ENCODE data around the gene INPP5D.

The INPP5D gene

DNA sequence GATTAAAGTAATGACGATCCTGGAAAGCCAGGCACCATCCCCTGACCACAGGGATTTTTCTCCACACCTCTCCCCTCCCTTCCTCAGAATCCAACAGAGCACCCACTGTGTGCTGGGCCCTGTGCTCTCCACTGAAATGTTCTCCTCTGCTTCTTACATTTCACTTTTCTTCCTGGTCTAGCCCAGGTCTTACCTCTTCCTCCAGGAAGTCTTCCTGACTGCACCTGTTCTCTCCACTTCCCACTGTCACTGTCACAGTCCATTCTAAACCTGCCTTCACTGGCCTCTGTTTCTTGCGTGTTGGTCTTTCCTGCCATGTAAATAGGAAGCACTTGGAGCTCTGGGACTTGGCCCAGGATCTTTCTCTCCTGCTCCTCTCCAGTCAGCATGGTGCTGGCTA, 39.7 kb upstream of the INPP5D start:
- no peak overlapping the region for H3K4me3 ChIP-seq (ENCODE audit: insufficient read depth, low read length, poor library complexity, severe bottlenecking)
- no peaks in the 10 kb centered on the region for H3K9me2 ChIP-seq (replicated peaks; ENCODE audit: insufficient read depth, low read length)
- H3K27me3 ChIP-seq (ENCODE audit: low read length): no peaks in the 10 kb centered on the region
- H4K20me1 ChIP-seq (ENCODE audit: low read depth, low read length): no peaks in the 10 kb centered on the region
- H3K27ac ChIP-seq (ENCODE audit: low read depth, low read length): no peak overlapping the region
- no peak overlapping the region for H3K4me2 ChIP-seq (ENCODE audit: low read depth, low read length, poor library complexity, severe bottlenecking)
- no peaks in the 10 kb centered on the region for H3K9me3 ChIP-seq (ENCODE audit: insufficient read depth, low read length)
- no peaks in the 10 kb centered on the region for H3K36me3 ChIP-seq (ENCODE audit: low read length)
- no peak overlapping the region for H2AFZ ChIP-seq (ENCODE audit: low read depth, low read length, severe bottlenecking)
- H3K9ac ChIP-seq (ENCODE audit: low read length): no peak overlapping the region
- TF ChIP-seq, protein P1, sequence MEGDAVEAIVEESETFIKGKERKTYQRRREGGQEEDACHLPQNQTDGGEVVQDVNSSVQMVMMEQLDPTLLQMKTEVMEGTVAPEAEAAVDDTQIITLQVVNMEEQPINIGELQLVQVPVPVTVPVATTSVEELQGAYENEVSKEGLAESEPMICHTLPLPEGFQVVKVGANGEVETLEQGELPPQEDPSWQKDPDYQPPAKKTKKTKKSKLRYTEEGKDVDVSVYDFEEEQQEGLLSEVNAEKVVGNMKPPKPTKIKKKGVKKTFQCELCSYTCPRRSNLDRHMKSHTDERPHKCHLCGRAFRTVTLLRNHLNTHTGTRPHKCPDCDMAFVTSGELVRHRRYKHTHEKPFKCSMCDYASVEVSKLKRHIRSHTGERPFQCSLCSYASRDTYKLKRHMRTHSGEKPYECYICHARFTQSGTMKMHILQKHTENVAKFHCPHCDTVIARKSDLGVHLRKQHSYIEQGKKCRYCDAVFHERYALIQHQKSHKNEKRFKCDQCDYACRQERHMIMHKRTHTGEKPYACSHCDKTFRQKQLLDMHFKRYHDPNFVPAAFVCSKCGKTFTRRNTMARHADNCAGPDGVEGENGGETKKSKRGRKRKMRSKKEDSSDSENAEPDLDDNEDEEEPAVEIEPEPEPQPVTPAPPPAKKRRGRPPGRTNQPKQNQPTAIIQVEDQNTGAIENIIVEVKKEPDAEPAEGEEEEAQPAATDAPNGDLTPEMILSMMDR (IDR thresholded peaks at IDR 0.05; ENCODE audit: insufficient read depth, low read length, poor library complexity, severe bottlenecking): no peak
- no peak for TF ChIP-seq EZH2phosphoT487 (conservative IDR thresholded peaks at IDR 0.05; ENCODE audit: low read length)
- no peaks in the 10 kb centered on the region for H3F3A ChIP-seq (ENCODE audit: insufficient read depth)
- no peaks in the 10 kb centered on the region for H3K79me2 ChIP-seq (ENCODE audit: insufficient read depth, low read length)

DNA sequence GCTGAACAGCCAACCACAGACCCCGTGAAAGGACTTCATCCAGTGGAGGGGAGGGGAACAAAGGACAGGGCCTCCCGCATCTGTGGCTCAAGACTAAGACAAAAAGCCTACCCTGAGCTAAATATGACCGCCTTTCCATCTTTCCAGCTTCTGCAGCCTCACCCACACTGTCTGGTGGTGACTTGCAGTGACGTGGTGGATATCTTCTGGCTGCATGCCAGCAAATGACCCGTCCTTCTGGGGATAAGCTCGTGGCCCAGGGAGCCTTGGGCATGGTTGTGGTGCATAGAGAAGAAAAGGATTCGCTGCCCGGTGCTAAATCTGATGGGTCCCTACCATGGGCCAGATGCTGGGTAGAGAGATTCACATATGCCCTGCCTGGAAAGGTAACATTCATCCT, 38.4 kb upstream of the INPP5D start:
- no peak overlapping the region for H3K4me3 ChIP-seq (ENCODE audit: insufficient read depth, low read length, poor library complexity, severe bottlenecking)
- H3F3A ChIP-seq (ENCODE audit: insufficient read depth): no peaks in the 10 kb centered on the region
- H3K36me3 ChIP-seq (ENCODE audit: low read length): no peaks in the 10 kb centered on the region
- H3K9me3 ChIP-seq (ENCODE audit: insufficient read depth, low read length): no peaks in the 10 kb centered on the region
- no peak overlapping the region for H3K27ac ChIP-seq (ENCODE audit: low read depth, low read length)
- no peaks in the 10 kb centered on the region for H3K9me2 ChIP-seq (replicated peaks; ENCODE audit: insufficient read depth, low read length)
- no peak overlapping the region for H2AFZ ChIP-seq (ENCODE audit: low read depth, low read length, severe bottlenecking)
- H3K79me2 ChIP-seq (ENCODE audit: insufficient read depth, low read length): no peaks in the 10 kb centered on the region
- TF ChIP-seq, protein P1 (IDR thresholded peaks at IDR 0.05; ENCODE audit: insufficient read depth, low read length, poor library complexity, severe bottlenecking): no peak
- no peak for TF ChIP-seq EZH2phosphoT487 (conservative IDR thresholded peaks at IDR 0.05; ENCODE audit: low read length)
- no peaks in the 10 kb centered on the region for H4K20me1 ChIP-seq (ENCODE audit: low read depth, low read length)
- H3K27me3 ChIP-seq (ENCODE audit: low read length): no peaks in the 10 kb centered on the region
- H3K4me2 ChIP-seq (ENCODE audit: low read depth, low read length, poor library complexity, severe bottlenecking): no peak overlapping the region
- H3K9ac ChIP-seq (ENCODE audit: low read length): no peak overlapping the region

DNA sequence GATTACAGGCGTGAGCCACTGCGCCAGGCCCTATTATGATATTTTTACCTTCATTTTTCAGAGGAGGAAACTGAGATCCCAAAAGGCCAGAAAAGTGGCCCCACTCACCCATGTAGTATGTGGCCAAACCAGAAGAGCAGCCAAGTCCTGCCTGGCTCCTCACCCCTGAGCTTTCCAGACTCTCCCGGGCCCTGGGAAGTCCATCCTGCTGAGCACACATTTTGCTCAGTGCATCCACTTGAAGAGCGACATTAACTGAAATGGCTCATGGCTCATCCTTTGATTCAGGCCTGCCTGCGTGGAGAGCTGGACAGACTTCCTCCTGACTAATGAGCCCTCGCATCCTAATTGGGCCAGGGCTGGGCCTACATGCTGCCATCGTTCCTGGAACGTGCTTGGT, 37.6 kb upstream of the INPP5D start:
- Histone ChIP-seq H2AFZ (ENCODE audit: low read depth, low read length, severe bottlenecking) (no peak overlapping the region), H3K9ac (ENCODE audit: low read length) (no peak overlapping the region), H3K27me3 (ENCODE audit: low read length) (no peaks in the 10 kb centered on the region), H4K20me1 (ENCODE audit: low read depth, low read length) (no peaks in the 10 kb centered on the region), H3K4me3 (ENCODE audit: insufficient read depth, low read length, poor library complexity, severe bottlenecking) (no peak overlapping the region), H3F3A (ENCODE audit: insufficient read depth) (no peaks in the 10 kb centered on the region), H3K36me3 (ENCODE audit: low read length) (no peaks in the 10 kb centered on the region), H3K27ac (ENCODE audit: low read depth, low read length) (no peak overlapping the region), H3K79me2 (ENCODE audit: insufficient read depth, low read length) (no peaks in the 10 kb centered on the region), H3K9me2 (replicated peaks; ENCODE audit: insufficient read depth, low read length) (no peaks in the 10 kb centered on the region), H3K9me3 (ENCODE audit: insufficient read depth, low read length) (no peaks in the 10 kb centered on the region), H3K4me2 (ENCODE audit: low read depth, low read length, poor library complexity, severe bottlenecking) (no peak overlapping the region)
- TF ChIP-seq EZH2phosphoT487 (conservative IDR thresholded peaks at IDR 0.05; ENCODE audit: low read length): no peak
- TF ChIP-seq, protein P1 (IDR thresholded peaks at IDR 0.05; ENCODE audit: insufficient read depth, low read length, poor library complexity, severe bottlenecking): no peak

All from SU-DHL-6 (cell line).